Measurements from ENCODE around the gene MIP.

Gene MIP

GRCh38 chr12:56431850-56432249 is 22.6 kb downstream of the MIP start:
- Histone ChIP-seq H3K4me3 (ENCODE audit: low read length in 2 of 2) (no peak overlapping the region), H3K9me3 (ENCODE audit: control insufficient read depth in 2 of 2, low read length in 2 of 2) (no peaks in the 10 kb centered on the region), H3K9ac (ENCODE audit: low read length in 2 of 2) (no peak overlapping the region), H3K36me3 (ENCODE audit: control insufficient read depth in 2 of 2, insufficient read depth in 2 of 2, low read length in 2 of 2) (no peaks in the 10 kb centered on the region), H3K4me1 (ENCODE audit: control insufficient read depth, insufficient read depth, low read length) (no peaks in the 10 kb centered on the region), H3K27me3 (ENCODE audit: control insufficient read depth in 1 of 2, insufficient read depth in 2 of 2, low read length in 2 of 2) (no peaks in the 10 kb centered on the region), H3K27ac (ENCODE audit: low read length) (no peak overlapping the region)

- Histone ChIP-seq H3K36me3 (ENCODE audit: control insufficient read depth in 2 of 2, insufficient read depth in 2 of 2, low read length in 2 of 2) (no peaks in the 10 kb centered on the region), H3K4me1 (ENCODE audit: control insufficient read depth, insufficient read depth, low read length) (no peaks in the 10 kb centered on the region), H3K9ac (ENCODE audit: low read length in 2 of 2) (no peak overlapping the region), H3K4me3 (ENCODE audit: low read length in 2 of 2) (no peak overlapping the region), H3K27me3 (ENCODE audit: control insufficient read depth in 1 of 2, insufficient read depth in 2 of 2, low read length in 2 of 2) (no peaks in the 10 kb centered on the region), H3K9me3 (ENCODE audit: control insufficient read depth in 2 of 2, low read length in 2 of 2) (no peaks in the 10 kb centered on the region), H3K27ac (ENCODE audit: low read length) (no peak overlapping the region)
These were observed 23.2 kb downstream of the MIP start for GRCh38 chr12:56431288-56431687.

- no peak overlapping the region for H3K27ac ChIP-seq (ENCODE audit: low read length)
- H3K4me3 ChIP-seq (ENCODE audit: low read length in 2 of 2), result no peak overlapping the region
- H3K36me3 ChIP-seq (ENCODE audit: control insufficient read depth in 2 of 2, insufficient read depth in 2 of 2, low read length in 2 of 2), result peaks cover 0 to 2% of the 10 kb centered on the region in 2 donors
- H3K27me3 ChIP-seq (ENCODE audit: control insufficient read depth in 1 of 2, insufficient read depth in 2 of 2, low read length in 2 of 2), result no peaks in the 10 kb centered on the region
- H3K9ac ChIP-seq (ENCODE audit: low read length in 2 of 2), result no peak overlapping the region
- no peaks in the 10 kb centered on the region for H3K4me1 ChIP-seq (ENCODE audit: control insufficient read depth, insufficient read depth, low read length)
- no peaks in the 10 kb centered on the region for H3K9me3 ChIP-seq (ENCODE audit: control insufficient read depth in 2 of 2, low read length in 2 of 2)
These were observed 28.5 kb downstream of the MIP start for GRCh38 chr12:56425940-56426438.

- no peaks in the 10 kb centered on the region for H3K4me1 ChIP-seq (ENCODE audit: control insufficient read depth, insufficient read depth, low read length)
- no peak overlapping the region for H3K27ac ChIP-seq (ENCODE audit: low read length)
- no peaks in the 10 kb centered on the region for H3K27me3 ChIP-seq (ENCODE audit: control insufficient read depth in 1 of 2, insufficient read depth in 2 of 2, low read length in 2 of 2)
- H3K36me3 ChIP-seq (ENCODE audit: control insufficient read depth in 2 of 2, insufficient read depth in 2 of 2, low read length in 2 of 2), result peaks cover 0 to 4% of the 10 kb centered on the region in 2 donors
- H3K4me3 ChIP-seq (ENCODE audit: low read length in 2 of 2), result no peak overlapping the region
- H3K9me3 ChIP-seq (ENCODE audit: control insufficient read depth in 2 of 2, low read length in 2 of 2), result no peaks in the 10 kb centered on the region
- no peak overlapping the region for H3K9ac ChIP-seq (ENCODE audit: low read length in 2 of 2)
These were observed 29.3 kb downstream of the MIP start for GRCh38 chr12:56425193-56425592.

- Histone ChIP-seq H3K4me1 (ENCODE audit: control insufficient read depth, insufficient read depth, low read length) (no peaks in the 10 kb centered on the region), H3K36me3 (ENCODE audit: control insufficient read depth in 2 of 2, insufficient read depth in 2 of 2, low read length in 2 of 2) (peaks cover 0 to 4% of the 10 kb centered on the region in 2 donors), H3K27me3 (ENCODE audit: control insufficient read depth in 1 of 2, insufficient read depth in 2 of 2, low read length in 2 of 2) (no peaks in the 10 kb centered on the region), H3K9ac (ENCODE audit: low read length in 2 of 2) (no peak overlapping the region), H3K27ac (ENCODE audit: low read length) (no peak overlapping the region), H3K9me3 (ENCODE audit: control insufficient read depth in 2 of 2, low read length in 2 of 2) (no peaks in the 10 kb centered on the region), H3K4me3 (ENCODE audit: low read length in 2 of 2) (no peak overlapping the region)
These were observed 34.0 kb downstream of the MIP start for GRCh38 chr12:56420411-56420810.

- H3K4me1 ChIP-seq (ENCODE audit: control insufficient read depth, insufficient read depth, low read length), result no peaks in the 10 kb centered on the region
- H3K27ac ChIP-seq (ENCODE audit: low read length), result no peak overlapping the region
- peaks cover 0 to 2% of the 10 kb centered on the region in 2 donors for H3K36me3 ChIP-seq (ENCODE audit: control insufficient read depth in 2 of 2, insufficient read depth in 2 of 2, low read length in 2 of 2)
- H3K9ac ChIP-seq (ENCODE audit: low read length in 2 of 2), result no peak overlapping the region
- no peaks in the 10 kb centered on the region for H3K9me3 ChIP-seq (ENCODE audit: control insufficient read depth in 2 of 2, low read length in 2 of 2)
- no peak overlapping the region for H3K4me3 ChIP-seq (ENCODE audit: low read length in 2 of 2)
- no peaks in the 10 kb centered on the region for H3K27me3 ChIP-seq (ENCODE audit: control insufficient read depth in 1 of 2, insufficient read depth in 2 of 2, low read length in 2 of 2)
These were observed 36.7 kb downstream of the MIP start for GRCh38 chr12:56417739-56418138.

- Histone ChIP-seq H3K4me3 (ENCODE audit: low read length in 2 of 2) (no peak overlapping the region), H3K9ac (ENCODE audit: low read length in 2 of 2) (no peak overlapping the region), H3K27ac (ENCODE audit: low read length) (no peak overlapping the region), H3K4me1 (ENCODE audit: control insufficient read depth, insufficient read depth, low read length) (no peaks in the 10 kb centered on the region), H3K27me3 (ENCODE audit: control insufficient read depth in 1 of 2, insufficient read depth in 2 of 2, low read length in 2 of 2) (no peaks in the 10 kb centered on the region), H3K36me3 (ENCODE audit: control insufficient read depth in 2 of 2, insufficient read depth in 2 of 2, low read length in 2 of 2) (no peaks in the 10 kb centered on the region), H3K9me3 (ENCODE audit: control insufficient read depth in 2 of 2, low read length in 2 of 2) (no peaks in the 10 kb centered on the region)
These were observed 40.1 kb downstream of the MIP start for GRCh38 chr12:56414401-56414800.

- H3K27ac ChIP-seq (ENCODE audit: low read length), result no peak overlapping the region
- no peaks in the 10 kb centered on the region for H3K4me1 ChIP-seq (ENCODE audit: control insufficient read depth, insufficient read depth, low read length)
- H3K9me3 ChIP-seq (ENCODE audit: control insufficient read depth in 2 of 2, low read length in 2 of 2), result no peaks in the 10 kb centered on the region
- H3K4me3 ChIP-seq (ENCODE audit: low read length in 2 of 2), result no peak overlapping the region
- no peaks in the 10 kb centered on the region for H3K36me3 ChIP-seq (ENCODE audit: control insufficient read depth in 2 of 2, insufficient read depth in 2 of 2, low read length in 2 of 2)
- H3K27me3 ChIP-seq (ENCODE audit: control insufficient read depth in 1 of 2, insufficient read depth in 2 of 2, low read length in 2 of 2), result no peaks in the 10 kb centered on the region
- no peak overlapping the region for H3K9ac ChIP-seq (ENCODE audit: low read length in 2 of 2)
These were observed 41.1 kb downstream of the MIP start for GRCh38 chr12:56413392-56413791.

- Histone ChIP-seq H3K9me3 (ENCODE audit: control insufficient read depth in 2 of 2, low read length in 2 of 2) (no peaks in the 10 kb centered on the region), H3K4me1 (ENCODE audit: control insufficient read depth, insufficient read depth, low read length) (no peaks in the 10 kb centered on the region), H3K9ac (ENCODE audit: low read length in 2 of 2) (no peak overlapping the region), H3K4me3 (ENCODE audit: low read length in 2 of 2) (no peak overlapping the region), H3K27me3 (ENCODE audit: control insufficient read depth in 1 of 2, insufficient read depth in 2 of 2, low read length in 2 of 2) (no peaks in the 10 kb centered on the region), H3K27ac (ENCODE audit: low read length) (no peak overlapping the region), H3K36me3 (ENCODE audit: control insufficient read depth in 2 of 2, insufficient read depth in 2 of 2, low read length in 2 of 2) (no peaks in the 10 kb centered on the region)
These were observed 42.4 kb downstream of the MIP start for GRCh38 chr12:56411781-56412639.

- no peak overlapping the region for H3K9ac ChIP-seq (ENCODE audit: low read length in 2 of 2)
- H3K27me3 ChIP-seq (ENCODE audit: control insufficient read depth in 1 of 2, insufficient read depth in 2 of 2, low read length in 2 of 2), result no peaks in the 10 kb centered on the region
- H3K4me1 ChIP-seq (ENCODE audit: control insufficient read depth, insufficient read depth, low read length), result no peaks in the 10 kb centered on the region
- H3K4me3 ChIP-seq (ENCODE audit: low read length in 2 of 2), result no peak overlapping the region
- no peaks in the 10 kb centered on the region for H3K36me3 ChIP-seq (ENCODE audit: control insufficient read depth in 2 of 2, insufficient read depth in 2 of 2, low read length in 2 of 2)
- no peaks in the 10 kb centered on the region for H3K9me3 ChIP-seq (ENCODE audit: control insufficient read depth in 2 of 2, low read length in 2 of 2)
- H3K27ac ChIP-seq (ENCODE audit: low read length), result no peak overlapping the region
These were observed 43.7 kb downstream of the MIP start for GRCh38 chr12:56410768-56411167.

- Histone ChIP-seq H3K9me3 (ENCODE audit: control insufficient read depth in 2 of 2, low read length in 2 of 2) (no peaks in the 10 kb centered on the region), H3K27ac (ENCODE audit: low read length) (no peak overlapping the region), H3K27me3 (ENCODE audit: control insufficient read depth in 1 of 2, insufficient read depth in 2 of 2, low read length in 2 of 2) (no peaks in the 10 kb centered on the region), H3K9ac (ENCODE audit: low read length in 2 of 2) (no peak overlapping the region), H3K4me1 (ENCODE audit: control insufficient read depth, insufficient read depth, low read length) (no peaks in the 10 kb centered on the region), H3K4me3 (ENCODE audit: low read length in 2 of 2) (no peak overlapping the region), H3K36me3 (ENCODE audit: control insufficient read depth in 2 of 2, insufficient read depth in 2 of 2, low read length in 2 of 2) (no peaks in the 10 kb centered on the region)
These were observed 45.5 kb downstream of the MIP start for GRCh38 chr12:56408799-56409417.

All from stomach smooth muscle (tissue), 2 donors.